AG09309 (cell line): ENCODE measurements around the gene DCAF12.

Experiments used
- DNase-seq: peaks from one replicate; pipeline ENCODE4 v3.0.0-alpha.2; 2010; ENCODE audit warnings: low read depth
- H3K4me3 ChIP-seq: 2 replicates; pipeline ENCODE4 v1.5.1; 2011; ENCODE audit warnings: mild to moderate bottlenecking, low read depth, low read length, moderate library complexity; ENCODE audit not compliant: control insufficient read depth
- CTCF ChIP-seq: IDR thresholded peaks from 2 replicates; pipeline ENCODE4 v1.5.1; 2011; ENCODE audit warnings: mild to moderate bottlenecking, low read depth, low read length, inconsistent platforms; ENCODE audit not compliant: insufficient read depth, control insufficient read depth; ENCODE audit errors: missing control alignments

DCAF12 gene

DNA sequence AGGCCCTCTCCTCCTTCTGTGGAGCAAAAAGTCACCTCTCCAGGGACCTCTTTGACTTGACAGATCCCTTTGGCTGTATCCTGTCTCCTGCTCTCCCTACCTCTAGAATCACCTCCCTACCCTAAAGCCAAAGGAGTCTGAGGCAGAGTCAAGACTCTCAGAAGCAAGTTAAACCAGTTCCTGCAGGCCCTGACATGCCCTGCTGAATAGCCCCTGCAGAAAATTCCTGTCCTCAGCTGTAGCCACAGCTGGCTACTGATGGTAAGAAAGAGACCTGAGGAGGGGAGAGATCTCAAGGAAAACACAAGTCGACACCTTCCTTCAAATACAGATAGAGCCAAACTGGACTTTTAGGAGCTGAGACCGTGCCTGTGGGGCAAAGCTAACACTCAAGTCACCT, 54.1 kb downstream of the DCAF12 start:
- H3K4me3 ChIP-seq: no peak overlapping the region
- no peak for TF ChIP-seq CTCF
- DNase-seq: no peak

GRCh38 chr9:34070606-34071324, 55.7 kb downstream of the DCAF12 start:
- no peak for TF ChIP-seq CTCF

DNA sequence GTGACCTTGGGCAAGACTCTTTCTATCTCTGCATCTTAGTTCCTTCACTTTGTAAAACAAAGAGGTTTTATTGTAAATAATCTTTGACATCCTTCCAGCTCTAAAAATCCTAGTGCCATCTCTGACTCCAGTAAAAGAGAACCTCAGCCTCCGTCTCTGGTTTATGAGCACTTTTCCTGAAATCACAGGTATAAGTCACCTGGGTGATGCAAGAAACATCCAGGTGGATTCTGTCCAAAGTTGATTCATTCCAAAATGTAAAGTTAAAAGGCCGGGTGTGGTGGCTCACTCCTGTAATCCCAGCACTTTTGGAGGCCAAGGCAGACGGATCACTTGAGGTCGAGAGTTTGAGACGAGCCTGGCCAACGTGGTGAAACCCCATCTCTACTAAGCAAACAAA, 56.7 kb downstream of the DCAF12 start:
- TF ChIP-seq CTCF: no peak
- no peak for DNase-seq

More at GRCh38 chr9:34070606-34071324, 55.7 kb downstream of the DCAF12 start:
- DNase-seq: no peak
- no peak overlapping the region for H3K4me3 ChIP-seq

DNA sequence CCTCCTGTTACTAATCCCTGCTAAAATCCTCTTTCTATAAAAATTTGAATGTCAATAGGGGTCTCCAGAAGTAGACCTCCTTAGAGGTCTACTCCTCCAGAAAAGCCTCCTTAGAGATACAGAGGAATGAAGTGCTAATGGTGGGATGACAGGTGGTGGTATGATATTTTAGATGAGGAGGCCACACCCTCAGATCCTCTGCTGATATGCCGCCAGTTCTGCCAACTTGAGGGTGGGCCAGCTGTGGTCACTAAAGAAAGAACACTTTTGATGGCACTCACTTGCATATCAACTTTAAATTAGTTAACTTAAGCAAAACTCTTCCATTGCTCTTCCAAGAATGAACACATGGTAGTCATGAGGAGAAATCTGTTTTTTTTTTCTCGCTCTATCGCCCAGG, 61.0 kb downstream of the DCAF12 start:
- TF ChIP-seq CTCF: no peak
- H3K4me3 ChIP-seq: no peak overlapping the region
- no peak for DNase-seq

More for the DNA sequence above, 56.7 kb downstream of the DCAF12 start:
- no peak overlapping the region for H3K4me3 ChIP-seq

- TF ChIP-seq CTCF: no peak
- no peak for DNase-seq
- H3K4me3 ChIP-seq: no peak overlapping the region
These were observed 66.5 kb downstream of the DCAF12 start for GRCh38 chr9:34059954-34060353.

DNA sequence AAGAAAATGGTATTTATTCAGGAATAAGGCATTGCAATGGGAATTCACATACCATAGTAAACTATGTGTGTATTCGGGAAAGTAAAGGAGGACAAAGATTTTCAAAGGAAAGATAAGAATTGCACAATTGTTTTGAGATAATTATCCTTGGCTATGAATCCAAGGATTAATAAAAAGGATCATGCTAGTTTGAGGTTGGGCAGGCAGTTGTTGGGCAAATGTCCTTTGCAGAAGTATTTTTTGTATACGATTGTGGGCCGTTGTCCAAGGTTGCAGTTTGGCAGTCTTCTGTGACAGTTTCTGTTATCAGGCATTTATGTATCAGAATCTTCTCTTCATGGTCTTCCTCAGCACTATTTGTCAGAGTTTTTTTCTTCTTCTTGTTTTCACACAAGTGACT, 67.2 kb downstream of the DCAF12 start:
- DNase-seq: no peak
- no peak for TF ChIP-seq CTCF
- H3K4me3 ChIP-seq: no peak overlapping the region
